Activated T-cell treated with anti-CD3 and anti-CD28 coated beads for 24 hours (primary cell): Measurements from ENCODE around the gene AARS2.

ENCODE experiments used
- DNase-seq: peaks from one replicate; pipeline ENCODE4 v3.0.0-alpha.2; 2020; ENCODE audit warnings: low read depth

AARS2 gene

DNA sequence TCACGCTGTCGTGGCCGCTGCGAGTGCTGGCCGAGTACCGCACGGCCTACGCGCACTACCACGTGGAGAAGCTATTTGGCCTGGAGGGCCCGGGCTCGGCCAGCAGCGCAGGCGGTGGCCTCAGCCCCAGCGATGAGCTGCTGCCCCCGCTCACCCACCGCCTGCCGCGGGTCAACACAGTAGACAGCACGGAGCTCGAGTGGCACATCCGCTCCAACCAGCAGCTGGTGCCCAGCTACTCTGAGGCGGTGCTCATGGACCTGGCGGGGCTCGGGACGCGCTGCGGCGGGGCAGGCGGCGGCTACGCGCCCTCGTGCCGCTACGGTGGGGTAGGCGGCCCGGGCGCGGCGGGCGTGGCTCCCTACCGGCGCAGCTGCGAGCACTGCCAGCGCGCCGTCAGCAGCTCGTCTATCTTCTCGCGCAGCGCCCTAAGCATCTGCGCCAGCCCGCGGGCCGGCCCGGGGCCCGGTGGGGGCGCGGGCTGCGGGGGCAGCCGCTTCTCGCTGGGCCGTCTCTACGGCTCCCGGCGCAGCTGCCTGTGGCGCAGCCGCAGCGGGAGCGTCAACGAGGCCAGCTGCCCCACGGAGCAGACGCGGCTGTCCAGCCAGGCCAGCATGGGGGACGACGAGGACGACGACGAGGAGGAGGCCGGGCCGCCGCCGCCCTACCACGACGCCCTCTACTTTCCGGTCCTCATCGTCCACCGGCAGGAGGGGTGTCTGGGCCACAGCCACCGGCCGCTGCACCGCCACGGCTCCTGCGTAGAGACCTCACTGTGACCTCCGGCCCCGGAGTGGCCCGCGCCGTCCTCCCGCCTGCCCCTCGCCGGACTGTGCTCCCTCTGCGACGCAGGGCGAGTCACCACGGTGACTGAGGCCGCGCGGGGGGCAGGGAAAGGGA is 37.1 kb downstream of the AARS2 start:
- DNase-seq = no peak

DNA sequence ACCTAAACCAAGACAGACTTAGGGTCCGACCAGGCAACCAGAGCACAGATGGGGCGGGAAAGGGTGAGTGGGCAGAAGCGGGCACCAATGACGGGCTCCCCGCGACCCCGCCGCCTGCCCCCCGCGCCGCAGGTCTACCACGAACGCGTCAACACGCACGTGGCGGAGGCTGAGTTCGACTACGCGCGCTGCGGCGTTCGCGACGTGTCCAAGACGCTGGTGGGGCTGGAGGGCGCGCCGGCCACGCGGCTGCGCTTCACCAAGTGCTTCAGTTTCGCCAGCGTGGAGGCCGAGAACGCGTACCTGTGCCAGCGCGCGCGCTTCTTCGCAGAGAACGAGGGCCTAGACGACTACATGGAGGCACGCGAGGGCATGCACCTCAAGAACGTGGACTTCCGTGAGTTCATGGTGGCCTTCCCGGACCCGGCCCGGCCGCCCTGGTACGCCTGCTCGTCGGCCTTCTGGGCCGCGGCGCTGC is 37.8 kb downstream of the AARS2 start:
- DNase-seq = no peak

DNA sequence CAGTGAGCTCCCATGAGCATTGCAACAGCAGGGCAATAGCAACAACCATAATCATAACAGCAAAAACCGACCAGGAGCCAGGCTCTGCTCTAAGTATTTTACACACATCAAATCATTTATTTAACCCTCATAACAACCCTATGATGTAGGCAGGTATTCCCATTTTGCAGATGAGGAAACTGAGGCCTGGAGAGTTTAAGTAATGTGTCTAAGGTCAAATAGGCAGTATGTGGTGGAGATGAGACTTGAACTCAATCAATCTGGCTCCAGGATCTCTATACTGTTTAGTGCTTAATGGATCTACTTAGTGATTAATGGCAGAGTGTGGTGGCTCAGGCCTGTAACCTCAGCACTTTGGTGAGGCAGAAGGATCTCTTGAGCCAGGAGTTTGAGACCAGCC is 39.5 kb downstream of the AARS2 start:
- DNase-seq = no peak

DNA sequence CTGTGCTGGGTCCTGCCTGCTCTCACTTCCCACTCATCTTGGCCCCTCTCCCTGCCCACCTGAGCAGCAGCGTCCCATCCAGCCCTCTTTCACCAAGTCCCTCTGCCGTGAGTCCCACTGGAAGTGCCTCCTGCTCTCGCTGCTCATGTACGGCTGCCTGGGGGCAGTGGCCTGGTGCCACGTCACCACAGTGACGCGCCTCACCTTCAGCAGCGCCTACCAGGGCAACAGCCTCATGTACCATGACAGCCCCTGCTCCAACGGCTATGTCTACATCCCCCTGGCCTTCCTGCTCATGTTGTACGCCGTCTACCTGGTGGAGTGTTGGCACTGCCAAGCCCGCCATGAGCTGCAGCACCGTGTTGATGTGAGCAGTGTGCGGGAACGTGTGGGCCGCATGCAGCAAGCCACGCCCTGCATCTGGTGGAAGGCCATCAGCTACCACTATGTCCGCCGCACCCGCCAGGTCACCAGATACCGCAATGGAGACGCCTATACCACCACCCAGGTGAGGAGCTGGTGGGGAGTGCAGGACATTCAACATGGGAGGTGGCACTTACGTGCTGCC is 40.1 kb downstream of the AARS2 start:
- DNase-seq = no peak

DNA sequence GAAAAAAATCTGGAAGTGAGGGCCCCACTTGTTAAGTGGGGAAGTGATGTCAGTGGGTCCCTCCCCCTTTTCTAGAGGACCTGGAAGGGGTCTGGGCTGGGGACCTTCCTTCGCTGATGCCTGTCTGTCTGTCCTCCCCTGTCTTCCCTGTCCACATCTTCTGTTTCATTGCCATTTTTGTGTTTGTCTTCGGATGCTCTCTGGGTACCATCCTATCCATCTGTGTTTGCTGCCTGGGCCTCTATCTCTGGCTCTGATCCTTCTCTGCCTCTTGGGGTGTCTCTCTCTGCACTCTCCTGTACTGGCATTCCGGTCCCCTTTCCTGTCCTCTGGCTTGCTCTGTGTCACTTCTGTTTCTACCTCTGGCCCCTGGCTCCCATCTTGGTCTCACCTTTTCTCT is 40.6 kb downstream of the AARS2 start:
- no peak for DNase-seq

DNA sequence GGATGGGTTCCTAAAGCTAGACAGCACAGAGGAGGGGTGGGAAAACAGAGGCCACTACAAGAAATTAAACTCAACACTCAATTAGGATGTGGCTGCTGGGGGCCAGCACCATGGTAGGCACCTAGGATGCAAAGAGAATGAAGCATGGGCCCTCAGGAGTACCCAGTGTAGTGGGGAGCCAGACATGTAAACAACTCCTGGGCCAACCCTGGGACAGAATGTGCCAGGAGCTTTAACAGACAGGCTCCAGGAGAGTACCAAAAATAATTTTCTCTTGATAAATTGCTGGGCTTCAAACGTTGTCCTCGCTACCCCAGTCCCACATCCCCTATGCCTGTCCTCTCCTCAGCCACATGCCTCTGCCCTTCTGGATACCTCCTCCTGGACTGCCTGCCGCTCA is 41.2 kb downstream of the AARS2 start:
- no peak for DNase-seq

DNA sequence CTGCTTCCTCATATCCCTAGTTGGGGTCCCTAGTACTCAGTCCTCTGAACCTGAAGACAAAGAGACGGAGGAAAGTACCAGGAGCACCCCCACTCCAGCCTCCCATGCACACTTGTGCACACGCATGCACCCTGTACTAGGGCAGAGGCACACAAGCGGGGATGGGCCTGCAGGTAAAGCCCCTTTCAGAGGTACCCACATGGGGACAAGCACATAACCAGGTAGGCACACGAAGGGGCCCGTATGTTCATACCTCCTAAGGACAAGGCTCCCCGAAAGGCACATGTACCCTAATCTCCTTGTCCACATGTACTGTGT is 41.8 kb downstream of the AARS2 start:
- DNase-seq = no peak

DNA sequence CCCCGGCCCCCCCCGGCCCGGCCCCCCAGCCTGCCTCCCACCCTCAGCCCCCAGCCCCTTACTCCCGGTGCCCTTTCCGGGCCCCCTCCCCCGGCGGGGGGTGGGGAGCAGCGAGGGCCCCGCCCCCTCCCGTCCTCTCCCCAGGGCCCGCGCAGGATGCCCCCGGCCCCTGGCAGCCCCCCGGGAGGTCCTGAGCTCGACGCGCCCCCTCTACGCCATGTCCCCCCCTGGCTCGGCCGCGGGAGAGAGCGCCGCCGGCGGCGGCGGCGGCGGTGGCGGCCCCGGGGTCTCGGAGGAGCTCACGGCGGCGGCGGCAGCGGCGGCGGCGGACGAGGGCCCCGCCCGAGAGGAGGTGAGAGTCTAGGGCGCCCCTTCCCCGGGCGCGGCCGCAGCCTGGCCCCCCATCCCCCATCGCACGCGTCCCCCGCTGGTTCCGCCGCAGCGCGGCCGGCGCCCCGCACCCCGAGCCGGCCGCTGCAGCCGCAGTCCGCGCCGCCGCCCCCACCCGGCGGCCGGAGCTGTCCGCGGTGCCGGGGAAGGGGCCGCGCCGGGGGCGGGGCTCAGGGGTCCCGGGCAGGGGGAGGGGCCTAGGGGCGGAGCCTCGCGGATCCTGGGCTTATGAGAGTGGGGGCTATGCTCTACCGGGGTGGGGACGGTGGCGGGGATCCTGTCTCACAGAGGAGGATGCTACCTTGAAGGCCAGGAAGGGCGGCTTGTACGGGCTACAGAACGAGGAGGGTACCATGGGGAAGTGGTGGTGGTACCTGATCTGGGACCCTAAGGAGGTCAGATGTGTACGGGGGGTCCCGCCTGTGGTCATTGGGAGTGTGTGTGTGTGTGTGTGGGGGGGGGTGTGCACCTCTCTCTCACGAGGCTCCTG is 42.4 kb downstream of the AARS2 start:
- DNase-seq = no peak

DNA sequence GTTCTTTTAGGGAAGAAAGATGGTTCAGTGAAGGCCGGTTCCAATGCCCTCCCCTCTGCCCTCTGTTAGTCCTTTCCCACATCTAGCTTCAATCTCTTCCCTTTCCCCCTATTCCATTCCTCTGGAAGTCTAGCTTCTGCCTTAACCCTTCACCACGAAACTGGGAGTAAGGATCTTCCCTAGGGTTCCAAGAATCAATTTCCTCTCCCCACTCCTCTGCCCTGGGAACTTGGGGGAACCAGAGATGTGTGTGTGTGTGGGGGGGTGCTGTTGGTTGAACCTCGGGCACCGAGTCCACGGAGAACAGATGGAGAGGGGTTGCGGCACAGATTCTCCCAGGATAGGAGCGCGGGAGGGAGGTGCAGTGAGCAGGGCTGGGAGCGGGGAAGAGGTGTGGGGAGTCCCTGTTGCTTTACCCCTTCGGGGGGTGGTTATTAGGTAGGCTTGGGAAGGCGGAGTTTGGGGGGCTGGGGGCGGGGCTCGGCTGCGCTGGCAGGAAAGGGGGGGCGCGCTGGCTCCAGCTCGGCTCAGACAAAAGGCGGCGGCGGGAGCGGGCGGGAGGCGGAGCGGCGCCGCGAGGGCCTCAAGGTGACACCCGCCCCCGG is 43.1 kb downstream of the AARS2 start, which contains the start of gene TMEM151B:
TMEM151B (plus strand) TSS at position 530 of the 605 bp plus-strand sequence. CDS start 293 bp downstream, outside the sequence.
- no peak for DNase-seq

DNA sequence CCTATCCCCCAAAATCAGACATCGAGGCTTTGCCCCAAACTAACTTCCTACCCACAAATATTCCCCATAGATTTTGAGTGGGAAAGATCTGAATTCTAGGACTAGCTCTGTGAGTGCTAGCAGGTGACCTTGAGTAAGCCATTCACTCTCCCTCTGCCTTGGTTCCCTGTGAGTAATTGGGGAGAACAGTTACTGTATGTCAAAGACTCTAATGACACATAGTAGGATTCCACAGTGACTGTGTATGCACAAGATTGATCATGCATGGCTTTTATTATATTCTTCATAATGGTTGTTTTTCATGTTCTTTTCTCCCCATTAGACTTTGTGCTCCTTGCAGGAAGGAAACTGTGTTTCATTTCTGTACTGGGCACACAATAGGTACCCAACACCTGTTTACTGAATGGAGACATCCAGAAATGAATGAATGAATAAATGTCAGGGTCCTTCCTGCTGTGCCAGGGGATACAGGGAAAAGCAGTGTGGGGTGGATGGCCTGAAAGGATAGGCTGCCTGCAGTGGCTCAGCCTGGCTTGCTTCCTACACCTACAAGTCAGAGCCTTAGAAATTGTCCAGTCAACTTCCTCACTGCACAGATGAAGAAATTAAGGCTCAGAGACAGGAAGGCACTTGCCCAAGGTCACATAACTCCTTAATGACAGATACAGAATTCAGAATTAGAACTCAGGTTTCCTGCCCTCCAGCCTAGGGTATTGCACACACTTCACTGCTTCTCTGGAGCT is 43.8 kb downstream of the AARS2 start:
- DNase-seq = no peak

DNA sequence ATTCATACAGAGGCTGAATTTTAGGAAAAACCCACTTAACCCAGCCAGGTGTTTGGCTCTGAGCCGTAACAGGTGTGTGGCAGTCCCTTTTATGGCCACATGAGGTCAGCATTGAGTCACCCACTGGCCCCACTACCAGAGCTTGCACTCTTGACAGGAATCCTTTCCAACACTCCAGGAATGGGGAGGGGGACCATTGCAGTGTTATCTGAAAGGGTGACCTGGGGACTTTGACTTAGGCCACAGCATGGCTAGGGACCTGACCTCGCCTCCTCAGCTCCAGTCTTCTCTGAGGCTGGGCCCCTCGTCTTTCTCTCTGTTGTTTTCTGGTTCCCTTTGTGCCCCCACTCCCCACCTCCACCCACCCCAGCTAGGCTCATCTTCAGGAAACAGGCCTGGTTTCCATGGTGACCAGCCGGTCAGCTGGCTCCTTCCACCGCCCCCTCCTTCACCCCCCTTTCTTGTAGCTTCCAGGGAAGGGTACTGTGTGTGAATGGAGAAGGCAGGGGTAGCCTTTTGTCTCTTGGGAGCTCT is 45.0 kb downstream of the AARS2 start:
- peak; percentile 47 for DNase-seq

DNA sequence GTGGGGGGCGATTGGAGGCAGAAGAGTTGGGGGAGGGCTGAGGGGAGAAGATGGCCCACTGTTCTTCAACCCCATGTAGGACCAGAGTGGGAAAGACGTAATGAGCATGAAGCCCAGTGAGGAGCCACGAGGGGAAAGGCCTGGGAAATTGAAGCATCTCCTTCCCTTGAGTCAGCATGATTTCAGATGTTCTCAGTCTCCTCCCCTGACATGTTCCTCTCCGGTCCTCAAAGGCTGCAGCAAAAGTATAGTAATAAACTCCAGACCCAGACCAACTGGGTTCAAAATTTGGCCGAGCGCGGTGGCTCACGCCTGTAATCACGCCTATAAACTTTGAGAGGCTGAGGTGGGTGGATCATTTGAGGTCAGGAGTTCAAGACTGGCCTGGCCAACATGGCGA is 45.9 kb downstream of the AARS2 start:
- DNase-seq = no peak

DNA sequence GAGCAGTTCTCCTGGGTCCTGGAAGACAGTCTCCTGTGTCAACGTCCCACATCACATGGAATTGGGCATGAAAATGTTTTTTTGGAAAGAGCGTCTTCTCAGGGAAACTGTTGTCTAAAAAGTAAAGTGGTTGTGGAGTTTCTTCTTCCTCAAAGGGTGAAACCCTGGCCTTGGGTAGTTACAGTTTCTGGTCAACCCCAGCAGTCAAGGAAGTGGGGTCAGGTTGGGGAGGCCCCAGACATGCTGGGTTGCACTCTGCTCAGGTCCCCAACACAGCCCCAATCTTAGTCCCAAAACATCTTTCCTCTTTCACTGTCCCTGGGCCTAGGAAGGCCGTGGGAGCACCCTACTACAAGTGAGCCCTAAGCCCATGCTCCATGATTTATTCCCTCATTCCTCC is 46.8 kb downstream of the AARS2 start:
- no peak for DNase-seq

DNA sequence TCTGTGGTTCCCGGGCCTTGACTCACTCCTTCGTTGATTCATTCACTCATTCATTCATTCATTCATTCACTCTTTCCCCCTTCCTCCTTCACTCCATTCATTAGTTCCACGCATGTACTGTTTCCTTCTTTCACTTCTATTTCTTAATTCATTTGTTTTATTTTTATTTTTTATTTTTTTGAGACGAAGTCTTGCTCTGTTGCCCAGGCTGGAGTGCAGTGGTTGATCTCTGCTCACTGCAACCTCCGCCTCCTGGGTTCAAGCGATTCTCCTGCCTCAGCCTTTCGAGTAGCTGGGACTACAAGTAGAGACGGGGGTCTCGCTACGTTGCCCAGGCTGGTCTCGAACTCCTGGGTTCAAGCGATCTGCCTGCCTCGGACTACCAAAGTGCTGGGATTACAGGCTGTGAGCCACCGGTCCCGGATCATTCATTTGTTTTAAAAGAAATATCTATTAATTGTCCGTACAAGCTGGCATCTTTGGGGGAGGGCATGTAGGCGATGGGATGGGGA is 47.4 kb downstream of the AARS2 start:
- no peak for DNase-seq

DNA sequence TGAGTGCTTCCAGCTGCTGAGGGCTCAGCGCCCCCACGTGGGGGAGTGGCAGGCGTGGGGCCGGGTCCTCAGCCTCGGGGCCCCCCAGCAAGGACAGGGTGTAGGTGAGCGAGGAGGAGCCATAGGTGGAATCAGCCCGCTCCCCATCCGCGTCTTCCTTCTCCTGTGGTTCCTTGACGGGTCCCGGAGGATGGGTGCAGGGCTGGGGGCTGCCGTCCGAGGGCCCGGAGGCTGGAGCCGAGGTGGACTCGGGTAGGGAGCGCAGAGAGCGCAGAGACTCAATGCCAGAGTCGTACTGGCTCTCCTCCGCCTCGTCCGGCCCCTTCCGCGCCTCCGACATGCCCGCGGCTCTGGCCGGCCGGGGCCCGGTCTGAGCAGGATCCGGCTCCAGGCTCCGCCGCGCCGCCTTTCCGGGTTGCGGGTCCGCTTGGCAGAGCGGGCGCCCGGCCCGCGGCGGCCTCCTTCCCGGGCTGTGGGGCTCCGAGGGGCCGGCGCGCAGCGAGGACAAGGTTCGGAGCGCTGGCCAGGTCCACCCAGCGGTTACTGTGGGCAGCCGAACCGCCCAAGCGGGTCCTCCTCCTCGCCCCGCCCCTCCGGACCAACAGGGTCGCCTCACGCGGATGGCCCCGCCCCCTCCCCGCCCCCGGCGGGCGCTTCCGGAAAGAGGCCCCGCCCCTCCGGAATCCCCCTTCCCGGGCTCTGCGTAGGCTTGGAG is 48.0 kb downstream of the AARS2 start, which contains the start of gene NFKBIE:
NFKBIE (minus strand) TSS at position 545 of the 715 bp plus-strand sequence; CDS start at position 340, 205 bp downstream.
- peak; percentile 96 for DNase-seq

DNA sequence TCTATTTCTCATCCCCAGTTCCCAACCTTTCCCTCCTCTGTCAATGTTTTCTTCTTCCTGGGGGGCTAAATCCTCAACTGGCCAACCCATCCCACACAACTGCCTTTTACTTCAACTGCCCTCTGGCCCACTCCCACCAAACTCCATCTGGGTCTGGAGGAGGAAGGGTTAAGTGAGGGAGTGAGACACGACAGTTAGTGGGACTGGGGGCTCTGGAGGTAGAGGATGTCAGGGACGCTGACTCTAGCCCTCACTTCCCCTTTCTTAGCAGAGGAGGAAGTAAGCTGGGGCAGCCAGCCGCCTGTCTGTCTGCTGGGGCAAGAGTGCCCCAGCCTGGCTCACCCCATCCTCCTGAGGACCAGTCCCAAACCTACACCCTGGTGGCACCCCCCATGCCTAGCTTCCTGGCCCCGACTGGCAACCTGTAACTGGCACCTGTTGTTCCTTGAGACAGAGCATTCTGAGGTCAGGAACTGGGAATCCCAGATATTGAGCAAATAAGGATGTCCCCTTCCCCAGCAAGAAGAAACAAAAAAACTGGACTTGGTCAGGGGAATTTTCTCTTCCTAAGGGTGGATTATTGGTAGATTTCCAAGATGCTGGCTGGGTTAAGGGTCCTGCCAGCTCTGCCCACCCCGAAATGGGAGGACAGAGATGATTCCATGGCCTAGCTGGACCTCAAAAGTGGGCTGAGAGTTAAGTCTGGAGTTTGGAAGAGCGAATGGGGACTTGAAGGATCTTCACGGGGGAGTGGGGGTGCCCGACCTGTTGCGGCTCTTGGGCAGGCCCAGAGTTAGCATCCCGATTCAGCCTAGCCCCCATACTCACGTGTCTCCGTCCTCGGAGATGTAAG is 48.8 kb downstream of the AARS2 start:
- DNase-seq = no peak

DNA sequence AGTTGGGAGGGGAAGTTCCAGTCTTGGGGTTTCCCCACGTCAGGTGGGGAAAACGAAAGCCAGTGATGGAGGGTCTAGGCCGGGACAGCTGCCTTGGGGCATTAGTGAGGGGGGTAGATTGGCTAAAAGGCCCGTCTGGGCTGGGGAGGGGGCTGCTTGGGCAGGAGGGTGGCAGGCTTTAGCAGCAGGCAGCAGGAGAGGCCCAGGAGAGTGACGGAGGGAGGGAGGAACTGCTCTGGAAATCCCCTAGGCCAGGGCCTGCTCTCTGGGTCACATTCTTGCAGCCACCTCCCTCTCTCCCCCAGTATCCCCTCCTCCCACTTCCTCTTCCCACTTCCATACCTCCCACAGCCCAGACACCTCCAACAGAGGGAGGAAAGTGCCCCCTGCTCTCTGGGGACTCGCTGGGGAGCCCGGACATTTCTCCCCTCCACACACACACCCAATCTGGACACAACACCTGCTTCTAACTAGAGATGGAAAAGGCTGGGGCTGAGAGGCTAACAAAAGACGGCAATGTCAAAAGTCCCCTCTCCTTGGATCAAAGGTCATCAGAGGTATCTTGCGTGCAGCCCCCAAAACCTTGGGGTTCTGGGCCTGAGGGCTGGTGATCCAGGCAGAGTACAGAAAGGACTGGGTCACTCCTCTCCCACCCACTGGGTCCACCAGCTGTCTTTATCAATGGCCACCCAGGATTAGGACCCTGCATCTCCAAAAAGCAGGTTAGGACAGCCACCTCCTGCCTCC is 49.6 kb downstream of the AARS2 start:
- no peak for DNase-seq
